OCI-M2 (cell line): ENCODE measurements around the gene CDC42EP2.

Source experiments
- DNase-seq: peaks from one replicate; lab custom pipeline; 2025; ENCODE audit not compliant: unreplicated experiment; lab: John Stamatoyannopoulos, UW

Gene CDC42EP2

DNA sequence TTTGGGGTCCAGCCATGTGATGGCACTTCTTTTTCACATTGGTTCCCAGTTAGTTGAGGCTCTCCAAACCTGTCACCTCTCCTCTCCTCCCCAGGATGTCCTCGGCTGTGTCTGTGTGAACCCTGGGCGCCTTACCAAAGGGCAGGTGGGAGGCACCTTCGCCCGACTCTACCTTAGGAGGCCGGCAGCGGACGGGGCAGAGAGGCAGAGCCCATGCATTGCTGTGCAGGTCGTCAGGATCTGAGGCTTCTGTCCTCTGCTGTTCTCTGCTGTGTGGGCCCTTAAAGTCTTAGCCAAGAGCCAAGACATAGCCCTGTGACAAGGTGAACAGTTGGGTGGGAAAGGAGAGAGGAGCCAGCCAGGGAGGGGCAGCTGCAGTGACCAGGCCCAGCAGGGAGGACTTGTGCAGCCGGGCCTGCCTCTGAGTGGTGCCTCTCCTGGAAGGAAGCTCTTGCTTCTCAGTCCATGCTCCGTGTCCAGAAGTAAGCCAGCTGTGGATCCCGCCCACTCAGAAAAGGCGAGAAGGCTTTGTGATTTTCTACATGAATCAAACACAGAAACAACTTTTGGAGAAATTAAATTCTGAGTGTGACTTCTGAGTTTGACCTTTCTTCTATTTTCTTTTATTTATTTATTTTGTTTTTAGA lies 17.5 kb upstream of the CDC42EP2 start:
- DNase-seq: no peak

DNA sequence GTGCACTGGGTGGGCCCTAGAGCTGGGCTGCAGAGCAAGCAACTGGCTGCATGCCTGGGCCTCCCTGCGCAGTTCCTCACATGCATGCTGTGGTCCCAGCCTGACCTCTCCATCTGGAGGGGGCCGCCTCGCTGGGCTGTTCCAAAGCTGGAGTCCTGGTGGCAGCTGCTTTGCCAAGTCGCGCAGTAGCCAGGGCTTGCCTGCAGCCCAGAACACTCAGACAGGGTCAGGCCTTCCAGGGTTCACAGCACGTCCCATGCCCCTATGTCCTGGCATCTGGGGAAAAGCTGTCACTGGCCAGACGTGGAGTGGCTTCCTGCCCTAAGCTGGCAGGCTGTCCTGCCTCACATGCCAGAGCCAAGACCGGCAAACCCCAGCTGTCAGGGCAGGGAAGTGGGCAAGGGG lies 16.5 kb upstream of the CDC42EP2 start:
- no peak for DNase-seq

DNA sequence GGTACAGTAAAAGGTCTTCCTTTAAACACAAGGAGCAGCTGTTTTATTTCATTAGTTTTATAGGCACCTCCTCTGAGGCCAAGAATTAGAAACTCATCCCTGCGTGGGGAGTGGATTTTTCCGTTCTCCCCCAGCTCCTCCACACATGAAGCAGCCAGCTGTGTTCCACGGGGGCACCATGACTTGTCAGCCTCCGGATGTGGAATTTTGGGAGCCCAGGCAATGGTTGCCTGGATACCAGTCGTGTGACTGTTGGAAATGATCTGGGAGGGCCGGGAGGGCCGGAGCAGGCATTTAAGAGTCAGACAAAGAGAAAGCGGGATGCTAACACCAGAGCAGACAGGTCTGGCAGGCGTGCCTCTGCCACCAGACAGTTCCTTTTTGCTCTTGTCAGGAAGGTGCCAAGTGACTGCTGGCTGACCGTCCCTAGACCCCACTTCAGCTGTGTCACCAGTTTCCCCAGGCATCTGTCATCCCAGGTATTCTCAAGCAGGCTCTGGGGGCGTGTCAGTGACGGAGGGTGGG lies 15.9 kb upstream of the CDC42EP2 start:
- no peak for DNase-seq

DNA sequence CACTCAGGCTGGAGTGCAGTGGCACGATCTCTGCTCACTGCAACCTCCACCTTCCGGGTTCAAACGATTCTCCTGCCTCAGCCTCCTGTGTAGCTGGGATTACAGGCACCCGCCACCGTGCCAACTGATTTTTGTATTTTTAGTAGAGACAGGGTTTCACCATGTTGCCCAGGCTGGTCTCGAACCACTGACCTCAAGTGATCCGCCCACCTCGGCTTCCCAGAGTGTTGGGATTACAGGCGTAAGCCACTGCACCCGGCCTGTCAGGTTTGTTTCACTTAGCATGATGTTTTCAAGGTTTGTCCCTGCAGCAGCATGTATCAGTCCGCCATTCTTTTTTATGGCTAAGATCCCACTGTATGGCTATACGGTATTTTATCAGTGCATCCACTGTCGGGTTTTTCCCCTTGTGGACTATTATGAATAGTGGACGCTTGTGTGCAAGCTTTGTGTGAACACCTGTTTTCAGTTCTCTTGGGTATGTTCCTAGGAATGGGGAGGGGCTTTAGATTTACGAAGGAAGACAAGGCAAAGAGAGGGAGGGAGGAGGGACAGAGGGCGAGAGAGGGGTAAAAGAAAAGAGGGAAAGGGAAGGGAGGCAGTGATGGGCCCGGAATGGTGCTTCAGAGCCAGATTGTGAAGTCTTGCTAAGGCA lies 13.9 kb upstream of the CDC42EP2 start:
- no peak for DNase-seq

DNA sequence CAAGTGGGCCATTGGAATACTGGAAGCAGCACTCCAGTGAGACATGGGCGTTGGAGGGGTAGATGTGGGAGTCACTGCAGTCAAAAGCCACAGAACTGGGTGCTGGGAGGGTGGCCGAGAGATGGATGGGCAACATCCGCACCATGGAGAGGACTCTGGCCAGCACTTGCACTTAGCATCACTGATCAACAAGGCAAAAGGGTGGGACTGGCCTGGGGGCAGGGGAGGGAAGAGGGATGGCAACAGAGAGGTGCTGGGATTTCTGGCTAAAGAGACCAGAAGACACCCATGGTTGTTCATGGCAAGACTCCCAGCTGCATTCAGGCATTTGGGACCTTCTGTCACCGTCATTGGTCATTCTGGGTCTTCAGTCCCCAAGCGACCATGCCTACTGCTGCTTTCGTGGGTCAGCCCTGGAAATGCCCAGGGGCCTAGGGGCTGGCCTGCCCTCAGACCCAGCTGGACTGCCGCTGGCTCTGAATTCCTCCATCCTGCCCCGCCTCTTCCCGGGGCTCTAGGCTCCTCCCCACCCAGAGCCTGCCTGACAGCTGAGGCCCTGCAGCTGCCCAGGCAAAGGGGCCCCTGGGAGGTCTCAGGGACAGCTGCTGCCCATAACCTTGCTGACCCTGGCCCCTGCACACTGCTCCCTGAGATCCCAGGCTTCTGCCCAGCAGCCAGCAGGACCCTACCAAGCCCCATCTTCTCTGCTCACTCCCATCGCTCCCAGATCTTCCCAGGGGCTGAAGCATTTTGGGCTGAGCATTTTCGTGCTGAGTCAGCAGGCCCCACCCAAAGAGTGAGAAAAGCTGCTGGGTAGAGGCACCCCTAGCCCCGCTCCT lies 13.0 kb upstream of the CDC42EP2 start:
- DNase-seq: no peak

DNA sequence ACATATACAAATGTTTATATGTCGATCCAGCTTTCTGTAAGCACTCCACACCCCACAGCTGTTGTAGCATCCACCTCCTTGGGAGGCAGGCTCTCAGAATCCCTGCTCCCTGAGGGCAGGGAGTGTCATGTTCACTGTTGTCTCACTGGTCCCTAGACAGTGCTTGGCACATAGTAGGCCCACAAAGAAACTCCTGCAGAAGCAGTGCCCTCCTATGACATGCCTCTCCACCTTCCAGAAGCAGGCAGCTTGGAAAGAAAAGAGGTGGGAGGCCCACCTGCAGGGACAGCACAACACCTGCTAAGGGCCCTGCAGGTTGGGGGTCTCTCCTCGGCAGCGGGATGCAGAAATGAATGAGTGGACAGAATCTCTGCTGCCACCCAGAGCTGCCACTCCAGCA lies 11.1 kb upstream of the CDC42EP2 start:
- DNase-seq: no peak

DNA sequence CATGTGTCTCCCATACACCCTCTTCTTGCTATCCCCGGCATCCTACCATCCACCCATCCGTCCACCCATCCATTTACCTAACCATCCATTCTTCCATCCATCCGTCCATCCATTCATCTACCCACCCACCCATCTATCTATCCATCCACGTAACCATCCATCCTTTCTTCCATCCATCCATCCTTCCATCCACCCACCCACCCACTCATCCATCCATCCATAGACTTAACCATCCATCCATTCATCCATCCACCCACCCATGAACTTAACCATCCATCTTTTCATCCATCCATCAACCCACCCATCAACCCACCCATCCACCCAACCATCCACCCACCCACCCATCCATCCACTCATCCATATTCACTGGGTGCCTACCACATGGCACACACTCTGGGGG lies 10.6 kb upstream of the CDC42EP2 start:
- DNase-seq: no peak

DNA sequence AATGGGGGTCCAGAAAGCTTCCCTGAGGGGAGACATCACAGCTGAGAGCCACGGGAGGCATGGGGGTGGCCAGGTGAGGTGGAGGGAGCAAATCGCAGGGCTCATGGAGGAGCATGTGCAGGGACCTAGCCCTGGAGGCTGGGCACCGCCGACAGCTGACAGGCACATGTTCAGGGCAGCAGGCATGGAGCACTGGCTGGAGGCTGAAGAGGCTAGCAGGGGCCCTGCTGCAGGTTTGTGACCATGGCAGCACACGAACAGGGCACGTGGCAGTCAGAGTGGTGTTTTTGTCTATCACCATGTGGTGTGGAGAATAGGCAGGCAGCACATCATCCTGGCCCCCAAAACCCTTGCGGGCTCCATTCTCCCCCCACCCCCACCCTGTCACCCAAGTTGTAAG lies 10.1 kb upstream of the CDC42EP2 start:
- DNase-seq: no peak

DNA sequence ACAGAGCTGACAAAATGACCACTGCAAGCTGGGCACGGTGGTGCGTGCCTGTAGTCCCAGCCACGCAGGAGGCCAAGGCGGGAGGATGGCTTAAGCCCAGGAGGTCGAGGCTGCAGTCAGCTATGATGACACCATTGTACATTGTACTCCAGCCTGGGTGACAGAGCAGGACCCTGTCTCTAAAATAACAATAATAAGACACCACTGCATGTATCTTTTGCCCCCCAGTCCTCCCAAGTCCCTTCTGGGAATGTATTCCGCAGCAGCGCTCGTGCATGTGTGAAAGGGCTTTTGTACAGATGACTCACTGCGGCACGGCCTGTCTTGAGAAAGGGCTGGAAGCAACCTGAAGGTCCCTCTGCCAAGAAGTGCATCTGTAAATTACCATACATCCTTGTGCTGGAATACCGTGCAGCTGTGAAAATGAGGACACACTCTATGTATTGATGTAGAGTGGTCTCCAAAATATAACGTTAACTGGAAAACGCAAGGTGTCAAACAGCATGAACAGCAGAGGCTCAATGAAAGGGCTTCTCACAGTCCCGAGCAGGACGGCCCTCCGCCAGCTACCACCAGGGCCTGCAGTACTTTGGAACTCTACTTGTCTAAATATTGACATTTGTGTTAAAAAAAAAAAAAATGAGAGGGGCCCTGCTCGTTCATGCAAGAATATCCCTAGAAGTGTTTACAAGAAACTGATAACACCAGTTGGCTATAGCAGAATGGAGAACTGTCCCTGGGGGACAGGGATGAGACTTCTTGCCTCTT lies 9.0 kb upstream of the CDC42EP2 start:
- no peak for DNase-seq

DNA sequence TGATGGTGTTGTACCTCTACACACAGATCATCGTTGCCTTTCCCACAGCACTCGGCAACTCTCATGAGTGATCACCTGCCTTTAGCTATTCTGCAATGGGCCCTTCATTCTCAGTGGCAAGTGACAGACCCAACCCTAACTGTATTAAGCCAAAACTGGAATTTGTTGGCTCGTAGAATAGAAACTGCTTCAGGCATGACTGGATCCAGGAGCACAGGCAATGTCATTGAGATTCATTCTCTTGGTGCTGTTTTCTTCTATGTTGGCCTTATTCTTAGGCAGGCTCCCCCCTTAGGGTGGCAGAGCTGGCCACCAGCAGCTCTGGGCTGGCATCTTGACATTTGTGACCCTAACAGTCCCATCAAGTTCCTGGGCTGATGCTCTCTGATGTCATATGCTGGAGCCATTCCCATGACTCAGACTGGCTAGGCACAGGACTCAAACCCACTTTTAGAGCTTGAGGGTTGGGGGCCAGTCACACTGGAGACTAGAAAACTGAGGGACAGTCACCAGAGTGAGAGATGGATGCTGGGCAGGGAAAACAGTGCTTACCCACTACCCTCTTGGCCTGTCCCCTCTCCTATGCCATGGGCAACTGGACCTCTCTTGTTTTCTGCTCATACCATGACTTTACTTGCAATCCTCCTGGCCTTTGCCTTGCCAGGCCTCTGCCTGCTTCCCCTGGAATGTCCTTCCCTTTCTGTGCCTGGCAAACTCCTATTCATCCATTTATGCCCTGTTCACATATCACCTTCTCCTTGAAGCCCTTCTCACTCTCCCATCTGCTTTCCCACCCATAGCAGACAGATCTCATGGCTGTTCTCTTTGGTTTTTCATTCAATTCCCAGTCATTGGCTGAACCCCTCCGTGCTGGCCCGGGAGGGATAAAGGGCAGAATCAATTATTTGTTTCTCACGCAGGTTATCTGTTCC lies 7.1 kb upstream of the CDC42EP2 start:
- DNase-seq: no peak

DNA sequence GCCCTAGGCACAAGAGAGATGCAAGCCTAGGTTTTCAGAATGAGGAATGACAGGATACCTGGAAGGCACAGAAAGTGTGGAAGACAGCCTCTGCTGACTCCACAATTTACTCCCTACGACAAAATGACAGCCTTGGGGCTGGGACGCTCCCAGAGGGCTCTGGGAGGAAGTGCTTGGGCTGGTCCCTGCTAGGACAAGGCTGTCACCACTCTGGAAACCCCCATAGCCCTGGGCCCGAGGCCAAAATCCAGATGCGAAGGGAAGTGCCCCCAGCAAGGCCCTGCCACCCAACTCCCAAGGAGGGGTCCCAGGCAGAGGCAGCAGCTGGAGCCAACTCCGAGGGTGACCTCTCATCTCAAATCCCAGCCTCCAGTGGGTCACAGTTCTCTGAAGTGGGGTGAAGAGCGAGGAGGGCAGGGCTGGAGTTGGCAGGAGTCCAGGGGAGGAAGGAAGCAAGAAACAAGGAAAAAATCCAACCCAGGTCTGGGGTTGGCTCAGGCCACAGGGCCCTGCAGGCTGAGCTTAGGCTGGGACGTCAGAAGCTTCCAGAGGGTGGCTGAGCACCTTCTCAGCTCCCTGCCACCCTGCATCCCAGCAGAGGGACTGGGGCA lies 6.3 kb upstream of the CDC42EP2 start:
- no peak for DNase-seq

DNA sequence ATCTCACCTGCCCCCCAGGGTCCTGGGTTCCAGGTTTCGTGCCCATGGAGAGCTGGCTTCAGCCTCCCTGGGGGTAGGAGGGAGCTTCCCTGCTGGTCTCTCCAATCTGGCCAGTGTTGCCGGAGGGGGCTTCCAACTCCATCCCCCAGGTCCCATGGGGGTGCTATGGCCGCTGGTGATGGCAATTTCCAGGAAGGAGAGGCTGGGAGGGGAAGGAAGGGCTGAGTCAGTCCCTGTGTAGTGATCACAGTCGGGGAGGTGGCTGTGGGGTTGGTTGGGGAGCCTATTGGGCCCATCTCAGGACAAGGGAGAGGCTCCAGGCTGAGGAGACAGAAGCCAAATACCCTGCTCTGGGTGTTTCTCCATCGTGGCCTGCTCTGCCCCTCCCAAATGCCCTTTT lies 5.7 kb upstream of the CDC42EP2 start:
- DNase-seq: no peak

DNA sequence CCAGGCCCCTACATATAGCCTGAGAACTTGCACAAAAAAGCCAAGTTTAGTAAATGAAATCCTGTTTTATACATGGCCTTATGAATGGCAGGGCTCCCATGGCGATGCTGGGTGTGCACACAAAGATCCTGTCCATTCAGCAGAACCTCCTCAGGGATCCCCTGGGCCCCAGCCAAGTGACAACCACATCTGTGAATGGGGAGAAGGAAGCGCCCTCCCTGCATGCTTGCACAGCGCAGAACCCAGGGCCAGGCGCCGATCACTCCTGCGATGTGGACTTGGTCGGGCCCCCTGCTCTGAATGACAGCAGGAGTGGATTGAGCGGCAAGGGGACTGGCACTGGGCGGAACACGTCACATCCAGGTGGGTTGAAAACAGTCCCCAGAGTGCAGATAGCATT lies 4.5 kb upstream of the CDC42EP2 start:
- no peak for DNase-seq

DNA sequence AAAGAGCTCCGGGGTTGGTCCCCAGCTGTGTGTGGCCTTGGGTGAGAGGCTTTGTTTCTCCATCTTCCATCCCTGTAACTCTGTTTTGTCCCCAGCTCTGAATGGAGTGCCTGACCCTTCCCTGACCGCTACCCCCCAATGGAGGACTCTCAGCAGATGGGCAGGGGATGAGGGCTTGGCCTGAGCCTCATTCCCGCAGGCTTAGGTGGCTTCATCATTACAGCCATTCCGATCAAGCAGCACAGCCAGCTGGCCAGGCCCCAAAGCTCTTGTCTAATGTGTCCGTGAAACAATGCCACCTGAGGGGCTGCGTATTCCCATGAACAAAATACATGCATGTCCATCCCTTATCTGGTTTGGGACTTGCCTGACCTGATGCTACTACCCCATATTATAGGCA lies 3.9 kb upstream of the CDC42EP2 start:
- no peak for DNase-seq

DNA sequence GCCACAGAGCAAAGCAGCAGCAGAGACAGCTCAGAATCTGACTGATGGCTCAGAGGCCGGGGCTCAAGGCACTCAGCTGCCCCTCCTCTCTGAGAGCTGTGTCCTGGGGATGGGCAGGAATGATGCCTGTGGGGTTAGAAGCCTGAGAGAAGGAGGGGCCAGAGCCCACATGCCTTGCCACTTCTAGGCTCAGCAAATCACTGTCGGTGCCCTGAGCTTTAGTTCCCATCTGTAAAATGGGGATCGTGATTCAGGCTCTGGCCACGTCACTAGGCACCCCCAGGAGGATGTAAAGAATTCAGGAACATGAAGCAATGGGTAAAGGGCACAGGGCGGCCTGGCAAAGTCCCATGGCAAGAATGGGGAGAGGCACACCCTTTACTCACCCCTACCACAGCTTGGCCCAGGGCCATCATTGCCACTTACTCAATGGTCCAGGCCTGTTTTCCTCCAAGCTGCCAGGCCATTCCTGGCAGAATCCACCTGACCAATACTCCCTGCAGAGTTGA lies 3.4 kb upstream of the CDC42EP2 start:
- DNase-seq: no peak

DNA sequence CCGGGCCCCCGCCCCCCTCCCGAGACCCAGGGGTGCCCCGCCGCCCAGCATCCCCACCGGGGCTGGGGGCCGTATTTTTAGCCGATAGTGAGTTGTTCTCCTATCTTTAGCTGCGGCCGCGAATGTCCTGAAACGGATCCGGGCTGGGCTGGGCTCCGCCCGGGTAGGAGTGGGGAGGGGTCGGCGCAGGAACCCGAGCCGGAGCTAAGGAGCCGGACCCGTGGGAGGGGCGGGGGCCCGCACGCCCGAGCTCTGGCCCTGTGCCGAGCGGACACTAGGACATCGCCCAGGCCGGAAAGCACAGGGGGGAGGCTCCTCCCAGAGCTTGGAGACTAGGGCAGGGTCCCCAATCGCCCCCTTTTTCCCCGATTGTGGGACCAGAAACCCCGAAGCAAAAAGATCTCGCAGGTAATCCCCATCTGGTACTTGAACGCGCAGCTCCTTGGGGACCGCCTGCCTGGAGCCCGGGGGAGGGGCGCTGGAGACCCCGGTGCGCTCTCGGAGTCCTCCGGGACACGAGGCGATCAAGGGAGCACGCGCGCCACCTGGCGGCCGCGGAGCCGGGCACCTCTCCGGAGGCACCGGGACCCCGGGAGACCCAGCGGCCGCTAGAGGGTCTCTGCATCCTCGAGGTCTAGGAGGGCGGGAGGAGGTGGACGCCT lies 669 bp downstream of the CDC42EP2 start:
- DNase-seq: peak; percentile 27

DNA sequence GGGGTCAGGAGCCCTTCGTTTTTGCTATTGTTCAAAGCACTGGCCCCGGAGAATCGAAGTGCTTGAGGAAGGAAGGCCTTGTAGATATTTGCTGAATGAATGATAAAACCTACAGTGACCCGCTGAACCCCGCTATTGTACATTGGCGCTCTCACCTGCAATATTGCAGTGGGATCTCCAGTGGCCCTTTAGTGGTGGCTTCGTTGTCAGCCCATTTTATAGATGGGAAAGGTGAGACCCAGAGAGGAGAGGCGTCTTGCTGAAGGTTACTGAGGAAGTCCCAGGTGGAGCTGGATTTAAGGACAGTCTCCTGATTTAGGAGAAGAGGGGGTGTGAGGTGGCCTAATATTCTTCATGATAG lies 1.2 kb downstream of the CDC42EP2 start:
- DNase-seq: no peak

DNA sequence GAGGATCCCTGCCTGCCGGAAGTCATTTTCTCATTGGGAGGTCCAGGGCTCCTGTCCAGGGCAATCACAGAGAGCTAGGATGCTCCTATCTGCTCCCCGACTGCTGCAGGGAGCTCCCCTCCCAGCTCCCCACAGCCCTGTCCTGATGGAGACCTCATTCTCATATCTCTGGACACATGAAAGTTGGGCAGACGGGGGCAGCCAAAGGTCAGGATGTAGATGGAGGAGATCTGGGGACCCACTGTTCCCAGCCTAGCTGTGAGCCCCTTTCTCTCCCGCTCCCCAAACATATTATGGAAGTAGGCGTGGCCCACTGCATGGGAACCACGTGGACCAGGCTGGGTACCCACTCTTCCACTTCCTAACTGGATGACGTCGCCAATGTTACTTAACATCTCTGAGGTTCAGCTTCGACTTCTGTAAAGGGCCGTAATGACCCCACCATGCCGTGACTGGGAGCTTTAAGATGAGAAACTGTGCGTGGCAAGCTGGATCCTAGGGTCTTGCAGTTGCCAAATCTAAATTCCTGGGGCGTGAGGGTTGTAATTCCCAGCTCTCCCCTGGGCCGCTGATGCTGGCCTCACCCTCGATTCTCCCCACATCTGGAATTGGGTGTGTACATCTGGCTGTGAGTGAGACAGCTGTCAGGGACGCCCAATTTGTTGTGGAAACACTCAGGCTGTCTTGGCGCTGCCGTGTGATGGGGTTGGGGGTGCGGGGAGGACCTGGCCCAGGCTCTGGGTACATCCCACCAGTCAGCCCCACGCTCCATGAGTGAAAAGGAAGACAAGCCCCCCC lies 1.8 kb downstream of the CDC42EP2 start:
- no peak for DNase-seq
